GM23338 (cell line): ENCODE measurements around the gene ADGRG2. TPM values are rescaled to one million over a fixed set of nuclear protein-coding genes. Genes with fewer than 3 reads are reported as not detected.

Experiments
- ATAC-seq: fragments of 200-7000 bp; cut with Tn5 transposase; 3 replicates; pipeline ENCODE4 v1.9.1; 2020
- DNase-seq: peaks from one replicate; pipeline ENCODE4 v3.0.0-alpha.2; 2015; ENCODE audit warnings: low spot score
- H2AFZ ChIP-seq: fragments of 200-600 bp; sonication (generic); 2 replicates; pipeline ENCODE4 v1.8.0; 2016; ENCODE audit warnings: antibody characterized with exemption, mild to moderate bottlenecking, moderate library complexity
- H3F3A ChIP-seq: fragments of 200-600 bp; sonication (generic); replicated peaks from 2 replicates; pipeline ENCODE4 v1.8.0; 2017; ENCODE audit warnings: antibody characterized with exemption, mixed run types, low read depth
- H3K27ac ChIP-seq: fragments of 200-600 bp; sonication (generic); 2 replicates; pipeline ENCODE4 v1.6.1; 2016; ENCODE audit warnings: low read depth
- H3K27me3 ChIP-seq: fragments of 200-600 bp; sonication (generic); 2 replicates; pipeline ENCODE4 v1.8.0; 2016; ENCODE audit warnings: mild to moderate bottlenecking, mixed run types, moderate library complexity; ENCODE audit not compliant: insufficient read depth
- H3K36me3 ChIP-seq: fragments of 200-600 bp; sonication (generic); 2 replicates; pipeline ENCODE4 v1.8.0; 2016; ENCODE audit warnings: mild to moderate bottlenecking; ENCODE audit not compliant: insufficient read depth
- H3K4me1 ChIP-seq: fragments of 200-600 bp; sonication (generic); 2 replicates; pipeline ENCODE4 v1.8.0; 2016; ENCODE audit warnings: mild to moderate bottlenecking, moderate library complexity; ENCODE audit not compliant: insufficient read depth
- H3K4me2 ChIP-seq: fragments of 200-600 bp; sonication (generic); 2 replicates; pipeline ENCODE4 v1.7.1; 2017; ENCODE audit warnings: mixed run types
- H3K4me3 ChIP-seq: fragments of 200-600 bp; sonication (generic); 2 replicates; pipeline ENCODE4 v1.6.1; 2016; ENCODE audit warnings: mixed run types
- H3K79me2 ChIP-seq: fragments of 200-600 bp; sonication (generic); replicated peaks from 2 replicates; pipeline ENCODE4 v1.8.0; 2017; ENCODE audit warnings: mild to moderate bottlenecking; ENCODE audit not compliant: insufficient read depth
- H3K9me2 ChIP-seq: fragments of 200-600 bp; sonication (generic); 2 replicates; pipeline ENCODE4 v1.8.0; 2017; ENCODE audit not compliant: insufficient read depth
- H4K20me1 ChIP-seq: fragments of 200-600 bp; sonication (generic); replicated peaks from 2 replicates; pipeline ENCODE4 v1.8.0; 2017; ENCODE audit warnings: mild to moderate bottlenecking; ENCODE audit not compliant: insufficient read depth
- H3K27ac Mint-ChIP-seq: 2 replicates; pipeline ENCODE4 v1.8.0; 2020; ENCODE audit warnings: inconsistent platforms, mild to moderate bottlenecking, moderate library complexity, mixed read lengths
- H3K27me3 Mint-ChIP-seq: 3 replicates; pipeline ENCODE4 v1.8.0; 2022; ENCODE audit warnings: low read depth, mild to moderate bottlenecking, moderate library complexity, mixed read lengths, inconsistent platforms; ENCODE audit not compliant: insufficient read depth, poor library complexity
- H3K36me3 Mint-ChIP-seq: 3 replicates; pipeline ENCODE4 v1.8.0; 2021; ENCODE audit warnings: low read depth, mild to moderate bottlenecking, inconsistent platforms, moderate library complexity, mixed read lengths
- H3K4me1 Mint-ChIP-seq: 3 replicates; pipeline ENCODE4 v1.8.0; 2020; ENCODE audit warnings: mild to moderate bottlenecking, inconsistent platforms, mixed read lengths
- H3K4me3 Mint-ChIP-seq: 3 replicates; pipeline ENCODE4 v1.8.0; 2021; ENCODE audit warnings: moderate library complexity, mild to moderate bottlenecking, inconsistent platforms, mixed read lengths
- H3K9me3 Mint-ChIP-seq: 3 replicates; pipeline ENCODE4 v1.8.0; 2020; ENCODE audit warnings: moderate library complexity, mild to moderate bottlenecking, inconsistent platforms, mixed read lengths
- ZNF331 ChIP-seq: fragments of 250-450 bp; sonication (Bioruptor Pico); IDR thresholded peaks from 2 replicates; pipeline ENCODE4 v1.5.0; 2020; ENCODE audit warnings: low read depth, mild to moderate bottlenecking, moderate library complexity
- polyA plus RNA-seq: library from polyadenylated mRNA; unstranded; fragments of >200 nt; fragmentation: Nextera tagmentation; extraction: Ambion mirVana; gene quantifications from 2 replicates; pipeline ENCODE4 v1.2.1, GENCODE V29; 2016
- total RNA-seq: library from RNA; depleted of rRNA; stranded (reverse); fragments of >200 nt; shearing (Covaris generic); gene quantifications from 2 replicates; pipeline ENCODE4 v1.2.3, GENCODE V29; 2014
- TF ChIP-seq, protein P1 (sequence below): fragments of 250-450 bp; sonication (Bioruptor Pico); IDR thresholded peaks from 2 replicates; pipeline ENCODE4 v1.5.0; 2020; ENCODE audit warnings: mild to moderate bottlenecking, moderate library complexity
- TF ChIP-seq, protein P2 (sequence below): IDR thresholded peaks from one replicate; pipeline ENCODE4 v1.6.1; 2018; ENCODE audit warnings: antibody characterized with exemption; ENCODE audit not compliant: unreplicated experiment

Gene ADGRG2
- total and polyA plus RNA-seq, 2 experiments from 2014 or later, result 4.0 to 10.8 TPM

DNA sequence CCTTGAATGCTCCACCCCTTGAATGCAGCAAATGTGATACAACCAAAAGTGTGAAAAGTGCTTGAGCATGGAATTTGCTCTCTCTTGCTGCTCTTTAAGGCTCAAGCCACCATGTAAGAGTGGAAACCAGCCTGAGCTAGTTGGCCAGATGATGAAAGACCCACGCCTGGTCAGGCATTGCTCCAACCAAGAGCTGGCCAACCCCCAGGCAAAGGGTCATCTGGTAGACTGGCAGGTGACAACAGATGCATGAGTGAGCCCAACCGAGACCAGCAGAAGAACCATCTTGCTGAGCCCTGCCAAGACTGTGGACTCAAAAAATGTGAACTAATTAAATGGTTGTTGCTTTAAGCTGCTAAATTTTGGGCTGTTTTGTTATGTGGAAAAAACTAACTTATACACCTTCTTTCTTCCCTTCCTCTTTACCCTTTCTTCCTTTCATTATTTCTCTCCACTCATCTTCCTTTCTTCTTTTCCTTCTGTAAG, 32.7 kb downstream of the ADGRG2 start:
- Histone ChIP-seq H3K4me3 (no peak overlapping the region), H3K27ac (no peak overlapping the region), H4K20me1 (no peaks in the 10 kb centered on the region), H2AFZ (no peak overlapping the region), H3K36me3 (no peaks in the 10 kb centered on the region), H3K4me2 (no peak overlapping the region), H3K27me3 (no peaks in the 10 kb centered on the region), H3K4me1 (no peaks in the 10 kb centered on the region), H3K9me2 (no peaks in the 10 kb centered on the region), H3F3A (no peaks in the 10 kb centered on the region), H3K79me2 (no peaks in the 10 kb centered on the region)
- no peak for ATAC-seq
- no peak overlapping the region for H3K4me3 Mint-ChIP-seq
- H3K27me3 Mint-ChIP-seq, result peaks cover 6% of the 10 kb centered on the region
- H3K9me3 Mint-ChIP-seq, result peaks cover 17% of the 10 kb centered on the region; the same call in 2 of the 3 replicates
- H3K27ac Mint-ChIP-seq, result no peak overlapping the region
- H3K4me1 Mint-ChIP-seq, result no peaks in the 10 kb centered on the region; the same call in 1 of the 3 replicates
- DNase-seq, result no peak
- peaks cover 30% of the 10 kb centered on the region for H3K36me3 Mint-ChIP-seq
- TF ChIP-seq ZNF331 (CRISPR knock-in tag), result peak; percentile 93
- TF ChIP-seq, protein P1, sequence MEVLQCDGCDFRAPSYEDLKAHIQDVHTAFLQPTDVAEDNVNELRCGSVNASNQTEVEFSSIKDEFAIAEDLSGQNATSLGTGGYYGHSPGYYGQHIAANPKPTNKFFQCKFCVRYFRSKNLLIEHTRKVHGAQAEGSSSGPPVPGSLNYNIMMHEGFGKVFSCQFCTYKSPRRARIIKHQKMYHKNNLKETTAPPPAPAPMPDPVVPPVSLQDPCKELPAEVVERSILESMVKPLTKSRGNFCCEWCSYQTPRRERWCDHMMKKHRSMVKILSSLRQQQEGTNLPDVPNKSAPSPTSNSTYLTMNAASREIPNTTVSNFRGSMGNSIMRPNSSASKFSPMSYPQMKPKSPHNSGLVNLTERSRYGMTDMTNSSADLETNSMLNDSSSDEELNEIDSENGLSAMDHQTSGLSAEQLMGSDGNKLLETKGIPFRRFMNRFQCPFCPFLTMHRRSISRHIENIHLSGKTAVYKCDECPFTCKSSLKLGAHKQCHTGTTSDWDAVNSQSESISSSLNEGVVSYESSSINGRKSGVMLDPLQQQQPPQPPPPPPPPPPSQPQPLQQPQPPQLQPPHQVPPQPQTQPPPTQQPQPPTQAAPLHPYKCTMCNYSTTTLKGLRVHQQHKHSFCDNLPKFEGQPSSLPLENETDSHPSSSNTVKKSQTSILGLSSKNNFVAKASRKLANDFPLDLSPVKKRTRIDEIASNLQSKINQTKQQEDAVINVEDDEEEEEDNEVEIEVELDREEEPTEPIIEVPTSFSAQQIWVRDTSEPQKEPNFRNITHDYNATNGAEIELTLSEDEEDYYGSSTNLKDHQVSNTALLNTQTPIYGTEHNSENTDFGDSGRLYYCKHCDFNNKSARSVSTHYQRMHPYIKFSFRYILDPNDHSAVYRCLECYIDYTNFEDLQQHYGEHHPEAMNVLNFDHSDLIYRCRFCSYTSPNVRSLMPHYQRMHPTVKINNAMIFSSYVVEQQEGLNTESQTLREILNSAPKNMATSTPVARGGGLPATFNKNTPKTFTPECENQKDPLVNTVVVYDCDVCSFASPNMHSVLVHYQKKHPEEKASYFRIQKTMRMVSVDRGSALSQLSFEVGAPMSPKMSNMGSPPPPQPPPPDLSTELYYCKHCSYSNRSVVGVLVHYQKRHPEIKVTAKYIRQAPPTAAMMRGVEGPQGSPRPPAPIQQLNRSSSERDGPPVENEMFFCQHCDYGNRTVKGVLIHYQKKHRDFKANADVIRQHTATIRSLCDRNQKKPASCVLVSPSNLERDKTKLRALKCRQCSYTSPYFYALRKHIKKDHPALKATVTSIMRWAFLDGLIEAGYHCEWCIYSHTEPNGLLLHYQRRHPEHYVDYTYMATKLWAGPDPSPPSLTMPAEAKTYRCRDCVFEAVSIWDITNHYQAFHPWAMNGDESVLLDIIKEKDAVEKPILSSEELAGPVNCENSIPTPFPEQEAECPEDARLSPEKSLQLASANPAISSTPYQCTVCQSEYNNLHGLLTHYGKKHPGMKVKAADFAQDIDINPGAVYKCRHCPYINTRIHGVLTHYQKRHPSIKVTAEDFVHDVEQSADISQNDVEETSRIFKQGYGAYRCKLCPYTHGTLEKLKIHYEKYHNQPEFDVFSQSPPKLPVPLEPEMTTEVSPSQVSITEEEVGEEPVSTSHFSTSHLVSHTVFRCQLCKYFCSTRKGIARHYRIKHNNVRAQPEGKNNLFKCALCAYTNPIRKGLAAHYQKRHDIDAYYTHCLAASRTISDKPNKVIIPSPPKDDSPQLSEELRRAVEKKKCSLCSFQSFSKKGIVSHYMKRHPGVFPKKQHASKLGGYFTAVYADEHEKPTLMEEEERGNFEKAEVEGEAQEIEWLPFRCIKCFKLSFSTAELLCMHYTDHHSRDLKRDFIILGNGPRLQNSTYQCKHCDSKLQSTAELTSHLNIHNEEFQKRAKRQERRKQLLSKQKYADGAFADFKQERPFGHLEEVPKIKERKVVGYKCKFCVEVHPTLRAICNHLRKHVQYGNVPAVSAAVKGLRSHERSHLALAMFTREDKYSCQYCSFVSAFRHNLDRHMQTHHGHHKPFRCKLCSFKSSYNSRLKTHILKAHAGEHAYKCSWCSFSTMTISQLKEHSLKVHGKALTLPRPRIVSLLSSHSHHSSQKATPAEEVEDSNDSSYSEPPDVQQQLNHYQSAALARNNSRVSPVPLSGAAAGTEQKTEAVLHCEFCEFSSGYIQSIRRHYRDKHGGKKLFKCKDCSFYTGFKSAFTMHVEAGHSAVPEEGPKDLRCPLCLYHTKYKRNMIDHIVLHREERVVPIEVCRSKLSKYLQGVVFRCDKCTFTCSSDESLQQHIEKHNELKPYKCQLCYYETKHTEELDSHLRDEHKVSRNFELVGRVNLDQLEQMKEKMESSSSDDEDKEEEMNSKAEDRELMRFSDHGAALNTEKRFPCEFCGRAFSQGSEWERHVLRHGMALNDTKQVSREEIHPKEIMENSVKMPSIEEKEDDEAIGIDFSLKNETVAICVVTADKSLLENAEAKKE (CRISPR knock-in tag), result no peak
- TF ChIP-seq, protein P2, sequence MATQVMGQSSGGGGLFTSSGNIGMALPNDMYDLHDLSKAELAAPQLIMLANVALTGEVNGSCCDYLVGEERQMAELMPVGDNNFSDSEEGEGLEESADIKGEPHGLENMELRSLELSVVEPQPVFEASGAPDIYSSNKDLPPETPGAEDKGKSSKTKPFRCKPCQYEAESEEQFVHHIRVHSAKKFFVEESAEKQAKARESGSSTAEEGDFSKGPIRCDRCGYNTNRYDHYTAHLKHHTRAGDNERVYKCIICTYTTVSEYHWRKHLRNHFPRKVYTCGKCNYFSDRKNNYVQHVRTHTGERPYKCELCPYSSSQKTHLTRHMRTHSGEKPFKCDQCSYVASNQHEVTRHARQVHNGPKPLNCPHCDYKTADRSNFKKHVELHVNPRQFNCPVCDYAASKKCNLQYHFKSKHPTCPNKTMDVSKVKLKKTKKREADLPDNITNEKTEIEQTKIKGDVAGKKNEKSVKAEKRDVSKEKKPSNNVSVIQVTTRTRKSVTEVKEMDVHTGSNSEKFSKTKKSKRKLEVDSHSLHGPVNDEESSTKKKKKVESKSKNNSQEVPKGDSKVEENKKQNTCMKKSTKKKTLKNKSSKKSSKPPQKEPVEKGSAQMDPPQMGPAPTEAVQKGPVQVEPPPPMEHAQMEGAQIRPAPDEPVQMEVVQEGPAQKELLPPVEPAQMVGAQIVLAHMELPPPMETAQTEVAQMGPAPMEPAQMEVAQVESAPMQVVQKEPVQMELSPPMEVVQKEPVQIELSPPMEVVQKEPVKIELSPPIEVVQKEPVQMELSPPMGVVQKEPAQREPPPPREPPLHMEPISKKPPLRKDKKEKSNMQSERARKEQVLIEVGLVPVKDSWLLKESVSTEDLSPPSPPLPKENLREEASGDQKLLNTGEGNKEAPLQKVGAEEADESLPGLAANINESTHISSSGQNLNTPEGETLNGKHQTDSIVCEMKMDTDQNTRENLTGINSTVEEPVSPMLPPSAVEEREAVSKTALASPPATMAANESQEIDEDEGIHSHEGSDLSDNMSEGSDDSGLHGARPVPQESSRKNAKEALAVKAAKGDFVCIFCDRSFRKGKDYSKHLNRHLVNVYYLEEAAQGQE, result no peak
